HEK293 (cell line): ENCODE measurements around the gene ARRB2.
"Not testable (repeated sequence)": the region's sequence is repeated elsewhere in the genome, so short reads cannot be mapped to it uniquely, and the experiment has no call there.

Source experiments
- CTCF ChIA-PET: fragments of 350-600 bp; formaldehyde crosslinking; extraction: SDS; loops from one replicate; lab custom pipeline; 2021; ENCODE audit warnings: antibody characterized with exemption; lab: Yijun Ruan, JAX
- POLR2A ChIA-PET: fragments of 300-600 bp; formaldehyde crosslinking; extraction: SDS; loops from one replicate; lab custom pipeline; 2020; ENCODE audit warnings: antibody characterized with exemption, inconsistent platforms; lab: Yijun Ruan, JAX
- H3K27ac ChIP-seq: fragments of 200-500 bp; sonication (Bioruptor generic); 2 replicates; pipeline ENCODE4 v1.5.1; 2014; ENCODE audit warnings: low read depth, low read length, control low read depth, inconsistent platforms; ENCODE audit errors: extremely low read depth
- H3K36me3 ChIP-seq, 2 experiments: fragments of 200-500 bp in 1 of 2; sonication (Bioruptor generic) in 1 of 2; 1 replicate in 1 of 2; 2 replicates in 1 of 2; pipeline ENCODE4 v1.5.1; 2014 to 2017; ENCODE audit warnings: inconsistent platforms in 2 of 2, low read length in 2 of 2; ENCODE audit not compliant: control insufficient read depth in 2 of 2, insufficient read depth in 1 of 2
- H3K4me1 ChIP-seq: fragments of 200-500 bp; sonication (Bioruptor generic); 2 replicates; pipeline ENCODE4 v1.5.1; 2014; ENCODE audit warnings: mild to moderate bottlenecking, low read length, inconsistent platforms; ENCODE audit not compliant: control insufficient read depth, insufficient read depth
- H3K4me3 ChIP-seq: 2 replicates; pipeline ENCODE4 v1.5.1; 2011; ENCODE audit warnings: low read depth, mild to moderate bottlenecking, control low read depth, low read length, moderate library complexity
- H3K9me3 ChIP-seq: fragments of 200-500 bp; sonication (Bioruptor generic); 2 replicates; pipeline ENCODE4 v1.5.1; 2014; ENCODE audit warnings: low read depth, low read length, inconsistent platforms; ENCODE audit not compliant: control insufficient read depth, insufficient read depth
- HOXC10 ChIP-seq: sonication (generic); formaldehyde crosslinking; IDR thresholded peaks from 2 replicates; pipeline ENCODE4 v1.8.1; 2023; ENCODE audit warnings: mild to moderate bottlenecking, missing genetic modification reagents
- SP7 ChIP-seq: fragments of 450-650 bp; formaldehyde crosslinking; IDR thresholded peaks from 2 replicates; pipeline ENCODE4 v1.5.1; 2016; ENCODE audit warnings: missing biosample characterization, missing genetic modification characterization
- ZBTB17 ChIP-seq: fragments of 450-650 bp; formaldehyde crosslinking; IDR thresholded peaks from 2 replicates; pipeline ENCODE4 v1.5.1; 2016; ENCODE audit warnings: missing biosample characterization, missing genetic modification characterization
- ZNF132 ChIP-seq: fragments of 450-650 bp; formaldehyde crosslinking; IDR thresholded peaks from 2 replicates; pipeline ENCODE4 v1.5.1; 2017; ENCODE audit warnings: missing biosample characterization, missing genetic modification characterization, borderline replicate concordance
- ZNF140 ChIP-seq: fragments of 450-650 bp; formaldehyde crosslinking; IDR thresholded peaks from 2 replicates; pipeline ENCODE4 v1.5.1; 2016; ENCODE audit warnings: missing biosample characterization, missing genetic modification characterization
- ZNF146 ChIP-seq: fragments of 450-650 bp; formaldehyde crosslinking; IDR thresholded peaks from 2 replicates; pipeline ENCODE4 v1.5.1; 2016; ENCODE audit warnings: missing biosample characterization, missing genetic modification characterization
- ZNF184 ChIP-seq: fragments of 450-650 bp; IDR thresholded peaks from 2 replicates; pipeline ENCODE4 v1.5.1; 2018; ENCODE audit warnings: missing biosample characterization, mild to moderate bottlenecking, missing genetic modification characterization
- ZNF214 ChIP-seq: fragments of 450-650 bp; formaldehyde crosslinking; IDR thresholded peaks from 2 replicates; pipeline ENCODE4 v1.5.1; 2017; ENCODE audit warnings: missing biosample characterization, mild to moderate bottlenecking, missing genetic modification characterization, borderline replicate concordance
- ZNF416 ChIP-seq: fragments of 450-650 bp; formaldehyde crosslinking; IDR thresholded peaks from 2 replicates; pipeline ENCODE4 v1.5.1; 2016; ENCODE audit warnings: missing biosample characterization, missing genetic modification characterization
- ZNF423 ChIP-seq: fragments of 450-650 bp; formaldehyde crosslinking; IDR thresholded peaks from 2 replicates; pipeline ENCODE4 v1.5.1; 2016; ENCODE audit warnings: missing biosample characterization, missing genetic modification characterization
- ZNF549 ChIP-seq: fragments of 450-650 bp; IDR thresholded peaks from 2 replicates; pipeline ENCODE4 v1.5.1; 2018; ENCODE audit warnings: missing biosample characterization, missing genetic modification characterization, mild to moderate bottlenecking, inconsistent platforms, moderate library complexity
- ZNF558 ChIP-seq: fragments of 450-650 bp; formaldehyde crosslinking; IDR thresholded peaks from 2 replicates; pipeline ENCODE4 v1.5.1; 2016; ENCODE audit warnings: missing biosample characterization, missing genetic modification characterization
- ZNF600 ChIP-seq: fragments of 450-650 bp; formaldehyde crosslinking; IDR thresholded peaks from 2 replicates; pipeline ENCODE4 v1.5.1; 2016; ENCODE audit warnings: missing biosample characterization, missing genetic modification characterization
- ZSCAN23 ChIP-seq: fragments of 450-650 bp; formaldehyde crosslinking; IDR thresholded peaks from 2 replicates; pipeline ENCODE4 v1.5.1; 2016; ENCODE audit warnings: missing biosample characterization, missing genetic modification characterization
- ZXDB ChIP-seq: fragments of 450-650 bp; formaldehyde crosslinking; IDR thresholded peaks from 2 replicates; pipeline ENCODE4 v1.5.1; 2016; ENCODE audit warnings: missing biosample characterization, missing genetic modification characterization
- TF ChIP-seq, protein P1 (sequence below): fragments of 450-650 bp; formaldehyde crosslinking; IDR thresholded peaks from 2 replicates; pipeline ENCODE4 v1.5.1; 2017; ENCODE audit warnings: missing biosample characterization, missing genetic modification characterization
- TF ChIP-seq, protein P2 (sequence below): fragments of 450-650 bp; formaldehyde crosslinking; IDR thresholded peaks from 2 replicates; pipeline ENCODE4 v1.5.1; 2016; ENCODE audit warnings: missing biosample characterization, missing genetic modification characterization
- TF ChIP-seq, protein P3 (sequence below): fragments of 450-650 bp; formaldehyde crosslinking; IDR thresholded peaks from 2 replicates; pipeline ENCODE4 v1.5.1; 2016; ENCODE audit warnings: missing biosample characterization, missing genetic modification characterization

Gene ARRB2

DNA sequence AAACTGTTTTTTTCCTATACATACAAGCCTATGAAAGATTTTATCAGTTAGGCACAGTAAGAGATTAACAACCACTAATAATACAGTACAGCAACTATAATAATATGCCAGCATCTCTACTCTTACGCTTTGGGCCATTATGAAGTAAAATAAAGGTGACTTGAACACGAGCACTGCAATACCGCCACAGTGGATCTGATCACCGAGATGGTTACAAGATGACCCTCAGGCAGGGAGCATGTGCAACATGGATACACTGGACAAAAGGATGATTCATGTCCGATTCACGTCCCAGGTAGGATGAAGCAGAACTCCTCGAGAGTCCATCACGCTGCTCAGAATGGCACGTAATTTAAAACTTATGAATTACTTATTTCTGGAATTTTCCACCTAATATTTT lies 17.0 kb upstream of the ARRB2 start:
- H3K27ac ChIP-seq, result no peak overlapping the region
- H3K9me3 ChIP-seq, result no peaks in the 10 kb centered on the region
- H3K4me1 ChIP-seq, result no peaks in the 10 kb centered on the region
- POLR2A ChIA-PET, result no interaction called here
- CTCF ChIA-PET, result interaction anchor here (0.7 kb wide), 1 partner anchor 46 kb away, joined by 4 read pairs; no protein-coding TSS in a partner anchor
- no peak overlapping the region for H3K4me3 ChIP-seq
- H3K36me3 ChIP-seq, result peaks cover 51 to 72% of the 10 kb centered on the region in 2 experiments
- TF ChIP-seq ZNF214 (tag by site-specific recombination) (no peak), ZNF549 (tag by site-specific recombination) (no peak), ZNF146 (tag by site-specific recombination) (no peak), ZXDB (tag by site-specific recombination) (no peak), HOXC10 (CRISPR knock-in tag) (no peak), SP7 (tag by site-specific recombination) (peak; percentile 78), ZNF132 (tag by site-specific recombination) (no peak)

DNA sequence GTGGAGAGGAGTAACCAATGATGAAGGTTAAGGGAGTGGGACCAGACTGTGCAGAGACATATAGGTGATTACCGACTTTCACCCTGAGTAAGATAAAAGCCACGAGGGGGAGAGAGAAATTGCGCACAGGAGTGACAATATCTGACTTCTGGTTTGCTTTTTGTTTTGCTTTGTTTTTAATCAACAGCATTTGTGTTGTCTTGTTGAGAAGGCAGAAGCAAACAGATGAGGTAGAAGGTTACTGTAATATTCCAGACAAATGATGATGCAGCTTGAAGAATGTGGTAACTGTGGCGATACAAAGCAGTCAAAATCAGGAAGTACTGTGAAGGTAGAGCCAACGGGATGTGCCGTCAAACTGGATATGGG lies 14.0 kb upstream of the ARRB2 start:
- Histone ChIP-seq H3K4me3 (no peak overlapping the region), H3K4me1 (no peaks in the 10 kb centered on the region), H3K36me3 (peaks cover 38 to 47% of the 10 kb centered on the region in 2 experiments)
- CTCF ChIA-PET, result interaction anchor here (0.5 kb wide), 1 partner anchor 1014 kb away, joined by 3 read pairs; no protein-coding TSS in a partner anchor
- TF ChIP-seq ZNF184 (no peak), SP7 (tag by site-specific recombination) (no peak), ZNF416 (no peak), ZNF600 (tag by site-specific recombination) (no peak), ZNF140 (tag by site-specific recombination) (no peak), ZNF423 (tag by site-specific recombination) (no peak), ZNF558 (no peak), ZNF132 (tag by site-specific recombination) (no peak), ZSCAN23 (tag by site-specific recombination) (no peak)
- TF ChIP-seq, protein P1, sequence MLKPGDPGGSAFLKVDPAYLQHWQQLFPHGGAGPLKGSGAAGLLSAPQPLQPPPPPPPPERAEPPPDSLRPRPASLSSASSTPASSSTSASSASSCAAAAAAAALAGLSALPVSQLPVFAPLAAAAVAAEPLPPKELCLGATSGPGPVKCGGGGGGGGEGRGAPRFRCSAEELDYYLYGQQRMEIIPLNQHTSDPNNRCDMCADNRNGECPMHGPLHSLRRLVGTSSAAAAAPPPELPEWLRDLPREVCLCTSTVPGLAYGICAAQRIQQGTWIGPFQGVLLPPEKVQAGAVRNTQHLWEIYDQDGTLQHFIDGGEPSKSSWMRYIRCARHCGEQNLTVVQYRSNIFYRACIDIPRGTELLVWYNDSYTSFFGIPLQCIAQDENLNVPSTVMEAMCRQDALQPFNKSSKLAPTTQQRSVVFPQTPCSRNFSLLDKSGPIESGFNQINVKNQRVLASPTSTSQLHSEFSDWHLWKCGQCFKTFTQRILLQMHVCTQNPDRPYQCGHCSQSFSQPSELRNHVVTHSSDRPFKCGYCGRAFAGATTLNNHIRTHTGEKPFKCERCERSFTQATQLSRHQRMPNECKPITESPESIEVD, result no peak
- TF ChIP-seq, protein P2, sequence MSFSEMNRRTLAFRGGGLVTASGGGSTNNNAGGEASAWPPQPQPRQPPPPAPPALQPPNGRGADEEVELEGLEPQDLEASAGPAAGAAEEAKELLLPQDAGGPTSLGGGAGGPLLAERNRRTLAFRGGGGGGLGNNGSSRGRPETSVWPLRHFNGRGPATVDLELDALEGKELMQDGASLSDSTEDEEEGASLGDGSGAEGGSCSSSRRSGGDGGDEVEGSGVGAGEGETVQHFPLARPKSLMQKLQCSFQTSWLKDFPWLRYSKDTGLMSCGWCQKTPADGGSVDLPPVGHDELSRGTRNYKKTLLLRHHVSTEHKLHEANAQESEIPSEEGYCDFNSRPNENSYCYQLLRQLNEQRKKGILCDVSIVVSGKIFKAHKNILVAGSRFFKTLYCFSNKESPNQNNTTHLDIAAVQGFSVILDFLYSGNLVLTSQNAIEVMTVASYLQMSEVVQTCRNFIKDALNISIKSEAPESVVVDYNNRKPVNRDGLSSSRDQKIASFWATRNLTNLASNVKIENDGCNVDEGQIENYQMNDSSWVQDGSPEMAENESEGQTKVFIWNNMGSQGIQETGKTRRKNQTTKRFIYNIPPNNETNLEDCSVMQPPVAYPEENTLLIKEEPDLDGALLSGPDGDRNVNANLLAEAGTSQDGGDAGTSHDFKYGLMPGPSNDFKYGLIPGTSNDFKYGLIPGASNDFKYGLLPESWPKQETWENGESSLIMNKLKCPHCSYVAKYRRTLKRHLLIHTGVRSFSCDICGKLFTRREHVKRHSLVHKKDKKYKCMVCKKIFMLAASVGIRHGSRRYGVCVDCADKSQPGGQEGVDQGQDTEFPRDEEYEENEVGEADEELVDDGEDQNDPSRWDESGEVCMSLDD (tag by site-specific recombination), result no peak
- TF ChIP-seq, all 188 proteins: peak for 0
- no peaks in the 10 kb centered on the region for H3K9me3 ChIP-seq
- H3K27ac ChIP-seq, result no peak overlapping the region
- POLR2A ChIA-PET, result interaction anchor here (0.9 kb wide), 1 partner anchor 13 kb away, joined by 3 read pairs; no protein-coding TSS in a partner anchor

DNA sequence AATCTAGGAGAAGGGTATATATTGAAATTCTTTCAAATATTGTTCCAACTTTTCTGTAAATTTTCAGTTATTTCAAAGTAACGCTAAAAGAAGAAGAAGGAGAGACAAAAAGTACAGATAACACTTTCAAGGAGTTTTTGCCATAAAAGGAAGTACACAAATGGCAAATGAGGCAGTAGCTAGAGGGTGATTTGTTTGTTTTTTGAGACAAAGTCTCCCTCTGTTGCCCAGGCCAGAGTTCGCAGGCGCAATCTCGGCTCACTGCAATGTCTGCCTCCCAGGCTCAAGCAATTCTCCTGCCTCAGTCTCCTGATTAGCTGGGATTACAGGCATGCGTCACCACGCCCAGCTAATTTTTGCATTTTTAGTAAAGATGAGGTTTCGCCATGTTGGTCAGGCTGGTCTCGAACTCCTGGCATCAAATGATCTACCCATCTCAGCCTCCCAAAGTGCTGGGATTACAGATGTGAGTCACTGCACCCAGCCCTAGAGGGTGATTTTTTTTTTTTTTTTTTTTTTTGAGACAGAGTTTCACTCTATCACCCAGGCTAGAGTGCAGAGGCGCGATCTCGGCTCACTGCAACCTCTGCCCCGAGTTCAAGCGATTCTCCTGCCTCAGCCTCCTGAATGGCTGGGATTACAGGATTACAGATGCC lies 10.9 kb upstream of the ARRB2 start:
- not testable (repeated sequence) for H3K4me3 ChIP-seq, H3K9me3 ChIP-seq, H3K27ac ChIP-seq
- CTCF ChIA-PET, result interaction anchor here (0.6 to 0.7 kb wide), 2 partner anchors 9 to 1748 kb away, joined by 3 to 6 read pairs; no protein-coding TSS in a partner anchor
- POLR2A ChIA-PET, result interaction anchor here (0.6 to 0.7 kb wide), 2 partner anchors 30 to 96 kb away, joined by 4 read pairs; no protein-coding TSS in a partner anchor
- peaks cover 12% of the 10 kb centered on the region for H3K4me1 ChIP-seq
- peaks cover 34 to 38% of the 10 kb centered on the region in 2 experiments for H3K36me3 ChIP-seq
- TF ChIP-seq, protein P3, sequence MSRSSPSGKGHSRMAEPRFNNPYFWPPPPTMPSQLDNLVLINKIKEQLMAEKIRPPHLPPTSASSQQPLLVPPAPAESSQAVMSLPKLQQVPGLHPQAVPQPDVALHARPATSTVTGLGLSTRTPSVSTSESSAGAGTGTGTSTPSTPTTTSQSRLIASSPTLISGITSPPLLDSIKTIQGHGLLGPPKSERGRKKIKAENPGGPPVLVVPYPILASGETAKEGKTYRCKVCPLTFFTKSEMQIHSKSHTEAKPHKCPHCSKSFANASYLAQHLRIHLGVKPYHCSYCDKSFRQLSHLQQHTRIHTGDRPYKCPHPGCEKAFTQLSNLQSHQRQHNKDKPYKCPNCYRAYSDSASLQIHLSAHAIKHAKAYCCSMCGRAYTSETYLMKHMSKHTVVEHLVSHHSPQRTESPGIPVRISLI (tag by site-specific recombination), result 0 out of 2 replicates have a peak, but pooled peaks have one; percentile 22
- TF ChIP-seq SP7 (tag by site-specific recombination), result peak; percentile 14; the same call in 1 of the 2 replicates
- peak; percentile 71 for TF ChIP-seq ZBTB17 (tag by site-specific recombination)
